HEK293 (cell line): ENCODE measurements around the gene IRS2.

Source experiments
- CTCF ChIA-PET: fragments of 350-600 bp; formaldehyde crosslinking; extraction: SDS; loops from one replicate; lab custom pipeline; 2021; ENCODE audit warnings: antibody characterized with exemption; lab: Yijun Ruan, JAX
- POLR2A ChIA-PET: fragments of 300-600 bp; formaldehyde crosslinking; extraction: SDS; loops from one replicate; lab custom pipeline; 2020; ENCODE audit warnings: antibody characterized with exemption, inconsistent platforms; lab: Yijun Ruan, JAX
- H3K27ac ChIP-seq: fragments of 200-500 bp; sonication (Bioruptor generic); 2 replicates; pipeline ENCODE4 v1.5.1; 2014; ENCODE audit warnings: low read depth, low read length, control low read depth, inconsistent platforms; ENCODE audit errors: extremely low read depth
- H3K36me3 ChIP-seq, 2 experiments: fragments of 200-500 bp in 1 of 2; sonication (Bioruptor generic) in 1 of 2; 1 replicate in 1 of 2; 2 replicates in 1 of 2; pipeline ENCODE4 v1.5.1; 2014 to 2017; ENCODE audit warnings: inconsistent platforms in 2 of 2, low read length in 2 of 2; ENCODE audit not compliant: control insufficient read depth in 2 of 2, insufficient read depth in 1 of 2
- H3K4me1 ChIP-seq: fragments of 200-500 bp; sonication (Bioruptor generic); 2 replicates; pipeline ENCODE4 v1.5.1; 2014; ENCODE audit warnings: mild to moderate bottlenecking, low read length, inconsistent platforms; ENCODE audit not compliant: control insufficient read depth, insufficient read depth
- H3K4me3 ChIP-seq: 2 replicates; pipeline ENCODE4 v1.5.1; 2011; ENCODE audit warnings: low read depth, mild to moderate bottlenecking, control low read depth, low read length, moderate library complexity
- H3K9me3 ChIP-seq: fragments of 200-500 bp; sonication (Bioruptor generic); 2 replicates; pipeline ENCODE4 v1.5.1; 2014; ENCODE audit warnings: low read depth, low read length, inconsistent platforms; ENCODE audit not compliant: control insufficient read depth, insufficient read depth
- PRDM2 ChIP-seq: fragments of 450-650 bp; formaldehyde crosslinking; IDR thresholded peaks from 2 replicates; pipeline ENCODE4 v1.5.1; 2016; ENCODE audit warnings: missing biosample characterization, missing genetic modification characterization, borderline replicate concordance
- TSHZ1 ChIP-seq: fragments of 450-650 bp; formaldehyde crosslinking; IDR thresholded peaks from 2 replicates; pipeline ENCODE4 v1.5.1; 2016; ENCODE audit warnings: missing biosample characterization, missing genetic modification characterization, borderline replicate concordance
- ZBTB1 ChIP-seq: fragments of 450-650 bp; formaldehyde crosslinking; IDR thresholded peaks from 2 replicates; pipeline ENCODE4 v1.5.1; 2016; ENCODE audit warnings: missing biosample characterization, missing genetic modification characterization
- ZFP69B ChIP-seq: fragments of 450-650 bp; formaldehyde crosslinking; IDR thresholded peaks from 2 replicates; pipeline ENCODE4 v1.5.1; 2016; ENCODE audit warnings: missing biosample characterization, missing genetic modification characterization
- ZNF169 ChIP-seq: fragments of 450-650 bp; formaldehyde crosslinking; IDR thresholded peaks from 2 replicates; pipeline ENCODE4 v1.5.1; 2016; ENCODE audit warnings: missing biosample characterization, missing genetic modification characterization
- ZNF175 ChIP-seq: fragments of 450-650 bp; formaldehyde crosslinking; IDR thresholded peaks from 2 replicates; pipeline ENCODE4 v1.5.1; 2016; ENCODE audit warnings: missing biosample characterization, missing genetic modification characterization
- ZNF2 ChIP-seq: fragments of 450-650 bp; formaldehyde crosslinking; IDR thresholded peaks from 2 replicates; pipeline ENCODE4 v1.5.1; 2016; ENCODE audit warnings: missing biosample characterization, missing genetic modification characterization
- ZNF23 ChIP-seq: fragments of 450-650 bp; formaldehyde crosslinking; IDR thresholded peaks from 2 replicates; pipeline ENCODE4 v1.5.1; 2016; ENCODE audit warnings: missing biosample characterization, missing genetic modification characterization, borderline replicate concordance
- ZNF248 ChIP-seq: fragments of 450-650 bp; formaldehyde crosslinking; IDR thresholded peaks from 2 replicates; pipeline ENCODE4 v1.5.1; 2017; ENCODE audit warnings: missing biosample characterization, missing genetic modification characterization
- ZNF274 ChIP-seq, 2 experiments: fragments of 200-500 bp in 1 of 2; fragments of 450-650 bp in 1 of 2; sonication (Bioruptor generic) in 1 of 2; formaldehyde crosslinking in 1 of 2; IDR thresholded peaks; 2 replicates each; pipeline versions ENCODE4 v1.5.1 to v1.6.1; 2014 to 2016; ENCODE audit warnings: borderline replicate concordance in 1 of 2, inconsistent platforms in 1 of 2, low read length in 1 of 2, missing biosample characterization in 1 of 2, missing genetic modification characterization in 1 of 2
- ZNF341 ChIP-seq: fragments of 450-650 bp; formaldehyde crosslinking; IDR thresholded peaks from 2 replicates; pipeline ENCODE4; 2016; ENCODE audit warnings: low read depth, missing biosample characterization, missing genetic modification characterization
- ZNF391 ChIP-seq: fragments of 450-650 bp; formaldehyde crosslinking; IDR thresholded peaks from 2 replicates; pipeline ENCODE4 v1.5.1; 2016; ENCODE audit warnings: low read depth, missing biosample characterization, missing genetic modification characterization, borderline replicate concordance
- ZNF394 ChIP-seq: fragments of 450-650 bp; formaldehyde crosslinking; IDR thresholded peaks from 2 replicates; pipeline ENCODE4 v1.5.1; 2016; ENCODE audit warnings: missing biosample characterization, missing genetic modification characterization, mild to moderate bottlenecking, moderate library complexity, borderline replicate concordance
- ZNF449 ChIP-seq: fragments of 450-650 bp; formaldehyde crosslinking; IDR thresholded peaks from 2 replicates; pipeline ENCODE4 v1.5.1; 2017; ENCODE audit warnings: missing biosample characterization, mild to moderate bottlenecking, missing genetic modification characterization, moderate library complexity
- ZNF501 ChIP-seq: fragments of 450-650 bp; formaldehyde crosslinking; IDR thresholded peaks from 2 replicates; pipeline ENCODE4 v1.5.1; 2016; ENCODE audit warnings: missing biosample characterization, missing genetic modification characterization
- ZNF580 ChIP-seq: fragments of 450-650 bp; formaldehyde crosslinking; IDR thresholded peaks from 2 replicates; pipeline ENCODE4 v1.5.1; 2016; ENCODE audit warnings: missing biosample characterization, missing genetic modification characterization
- ZNF610 ChIP-seq: fragments of 450-650 bp; formaldehyde crosslinking; IDR thresholded peaks from 2 replicates; pipeline ENCODE4 v1.5.1; 2016; ENCODE audit warnings: missing biosample characterization, missing genetic modification characterization, borderline replicate concordance
- ZNF629 ChIP-seq: fragments of 450-650 bp; formaldehyde crosslinking; IDR thresholded peaks from 2 replicates; pipeline ENCODE4 v1.5.1; 2017; ENCODE audit warnings: missing biosample characterization, missing genetic modification characterization
- ZNF677 ChIP-seq: fragments of 450-650 bp; IDR thresholded peaks from 2 replicates; pipeline ENCODE4 v1.5.0; 2018; ENCODE audit warnings: missing biosample characterization, mild to moderate bottlenecking, missing genetic modification characterization, moderate library complexity
- ZSCAN16 ChIP-seq: fragments of 450-650 bp; formaldehyde crosslinking; IDR thresholded peaks from 2 replicates; pipeline ENCODE4 v1.5.1; 2016; ENCODE audit warnings: missing biosample characterization, missing genetic modification characterization
- TF ChIP-seq, protein P1 (sequence below): fragments of 450-650 bp; formaldehyde crosslinking; IDR thresholded peaks from 2 replicates; pipeline ENCODE4 v1.5.1; 2016; ENCODE audit warnings: missing biosample characterization, missing genetic modification characterization, borderline replicate concordance

The IRS2 gene

GRCh38 chr13:109834973-109835720 lies 48.8 kb upstream of the IRS2 start (continued):
- TF ChIP-seq, protein P1, sequence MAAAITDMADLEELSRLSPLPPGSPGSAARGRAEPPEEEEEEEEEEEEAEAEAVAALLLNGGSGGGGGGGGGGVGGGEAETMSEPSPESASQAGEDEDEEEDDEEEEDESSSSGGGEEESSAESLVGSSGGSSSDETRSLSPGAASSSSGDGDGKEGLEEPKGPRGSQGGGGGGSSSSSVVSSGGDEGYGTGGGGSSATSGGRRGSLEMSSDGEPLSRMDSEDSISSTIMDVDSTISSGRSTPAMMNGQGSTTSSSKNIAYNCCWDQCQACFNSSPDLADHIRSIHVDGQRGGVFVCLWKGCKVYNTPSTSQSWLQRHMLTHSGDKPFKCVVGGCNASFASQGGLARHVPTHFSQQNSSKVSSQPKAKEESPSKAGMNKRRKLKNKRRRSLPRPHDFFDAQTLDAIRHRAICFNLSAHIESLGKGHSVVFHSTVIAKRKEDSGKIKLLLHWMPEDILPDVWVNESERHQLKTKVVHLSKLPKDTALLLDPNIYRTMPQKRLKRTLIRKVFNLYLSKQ (tag by site-specific recombination), result no peak
- TF ChIP-seq ZNF501 (tag by site-specific recombination) (no peak), ZSCAN16 (tag by site-specific recombination) (no peak), TSHZ1 (tag by site-specific recombination) (no peak), PRDM2 (no peak), ZNF449 (no peak), ZNF175 (no peak), ZNF2 (tag by site-specific recombination) (no peak), ZNF391 (tag by site-specific recombination) (no peak), ZNF629 (no peak), ZNF23 (tag by site-specific recombination) (no peak)

- H3K36me3 ChIP-seq, result no peaks in the 10 kb centered on the region
- H3K4me3 ChIP-seq, result no peak overlapping the region
- no peak overlapping the region for H3K27ac ChIP-seq
- CTCF ChIA-PET, result no interaction called here
- H3K4me1 ChIP-seq, result no peaks in the 10 kb centered on the region
- POLR2A ChIA-PET, result no interaction called here
- no peaks in the 10 kb centered on the region for H3K9me3 ChIP-seq
- TF ChIP-seq ZNF677 (tag by site-specific recombination), result no peak
- TF ChIP-seq ZNF248 (tag by site-specific recombination), result no peak
- no peak for TF ChIP-seq ZNF394
- no peak for TF ChIP-seq ZNF610 (tag by site-specific recombination)
- TF ChIP-seq ZFP69B (tag by site-specific recombination), result no peak
- TF ChIP-seq ZNF169, result no peak
- TF ChIP-seq ZNF580 (tag by site-specific recombination), result no peak
- TF ChIP-seq ZNF274 (IDR thresholded peaks at IDR 0.05; ENCODE audit: low read length), result no peak
- TF ChIP-seq ZNF274 (tag by site-specific recombination; IDR thresholded peaks at IDR 0.05; ENCODE audit: borderline replicate concordance), result no peak
- TF ChIP-seq ZBTB1 (tag by site-specific recombination), result no peak
- no peak for TF ChIP-seq ZNF341 (tag by site-specific recombination)
Observed at GRCh38 chr13:109833940-109834339, 47.6 kb upstream of the IRS2 start.
